ENCODE results near the gene CDH18.

Gene CDH18

GRCh38 chr5:19903611-19904010 is 84.4 kb downstream of the CDH18 start:
- no peak for ATAC-seq
- TF ChIP-seq CSRNP3 (CRISPR knock-in tag; IDR thresholded peaks at IDR 0.05) (no peak), PPARA (CRISPR knock-in tag; IDR thresholded peaks at IDR 0.05; ENCODE audit: borderline replicate concordance) (no peak), OSR1 (CRISPR knock-in tag; IDR thresholded peaks at IDR 0.05) (no peak), TOX (CRISPR knock-in tag; IDR thresholded peaks at IDR 0.05; ENCODE audit: borderline replicate concordance) (no peak), ZC3H10 (CRISPR knock-in tag; IDR thresholded peaks at IDR 0.05) (no peak), ZNF8 (CRISPR knock-in tag; IDR thresholded peaks at IDR 0.05) (no peak), ZNF70 (CRISPR knock-in tag; IDR thresholded peaks at IDR 0.05) (no peak), ISL1 (CRISPR knock-in tag; IDR thresholded peaks at IDR 0.05) (no peak), CREB5 (CRISPR knock-in tag; IDR thresholded peaks at IDR 0.05; ENCODE audit: low read depth) (no peak), POU6F1 (CRISPR knock-in tag; IDR thresholded peaks at IDR 0.05; ENCODE audit: borderline replicate concordance, low read depth) (no peak), GLIS3 (CRISPR knock-in tag; IDR thresholded peaks at IDR 0.05) (no peak), CSDC2 (CRISPR knock-in tag; IDR thresholded peaks at IDR 0.05) (no peak), SNAI2 (CRISPR knock-in tag; IDR thresholded peaks at IDR 0.05) (no peak), ARNTL (CRISPR knock-in tag; IDR thresholded peaks at IDR 0.05; ENCODE audit: borderline replicate concordance, low read depth) (no peak), ZFP30 (CRISPR knock-in tag; IDR thresholded peaks at IDR 0.05) (no peak), ZNF565 (CRISPR knock-in tag; conservative IDR thresholded peaks at IDR 0.05; ENCODE audit: low read depth) (no peak), BACH2 (CRISPR knock-in tag; IDR thresholded peaks at IDR 0.05; ENCODE audit: borderline replicate concordance) (no peak), TSHZ2 (CRISPR knock-in tag; IDR thresholded peaks at IDR 0.05) (no peak)

- ATAC-seq = no peak
Measured at GRCh38 chr5:19902316-19902934, 85.6 kb downstream of the CDH18 start.

More at GRCh38 chr5:19902316-19902934, 85.6 kb downstream of the CDH18 start:
- TF ChIP-seq TSHZ2 (CRISPR knock-in tag; IDR thresholded peaks at IDR 0.05) (no peak), CSDC2 (CRISPR knock-in tag; IDR thresholded peaks at IDR 0.05) (no peak)

Data from SK-N-SH treated with all-trans-retinoic acid at 6 μM for 48 hours (cell line).